HUES48 (cell line): ENCODE results near the gene PTPRN2.

Experiments used
- H3K27ac ChIP-seq: one replicate; pipeline ENCODE4 v1.7.0; 2013; ENCODE audit warnings: low read depth, low read length, inconsistent platforms
- H3K27me3 ChIP-seq: 2 replicates; pipeline ENCODE4 v1.6.1; 2013; ENCODE audit warnings: mild to moderate bottlenecking, low read length; ENCODE audit not compliant: control insufficient read depth, insufficient read depth
- H3K36me3 ChIP-seq: 2 replicates; pipeline ENCODE4 v1.6.1; 2013; ENCODE audit warnings: low read length; ENCODE audit not compliant: control insufficient read depth, insufficient read depth
- H3K4me1 ChIP-seq: 2 replicates; pipeline ENCODE4 v1.6.1; 2013; ENCODE audit warnings: mild to moderate bottlenecking, low read length; ENCODE audit not compliant: control insufficient read depth, insufficient read depth
- H3K4me3 ChIP-seq: 2 replicates; pipeline ENCODE4 v1.5.1; 2013; ENCODE audit warnings: mild to moderate bottlenecking, low read depth, low read length
- H3K9ac ChIP-seq: 2 replicates; pipeline ENCODE4 v1.6.1; 2013; ENCODE audit warnings: mild to moderate bottlenecking, low read depth, low read length, moderate library complexity
- H3K9me3 ChIP-seq: 2 replicates; pipeline ENCODE4 v1.6.1; 2013; ENCODE audit warnings: low read length; ENCODE audit not compliant: control insufficient read depth, insufficient read depth

The PTPRN2 gene

DNA sequence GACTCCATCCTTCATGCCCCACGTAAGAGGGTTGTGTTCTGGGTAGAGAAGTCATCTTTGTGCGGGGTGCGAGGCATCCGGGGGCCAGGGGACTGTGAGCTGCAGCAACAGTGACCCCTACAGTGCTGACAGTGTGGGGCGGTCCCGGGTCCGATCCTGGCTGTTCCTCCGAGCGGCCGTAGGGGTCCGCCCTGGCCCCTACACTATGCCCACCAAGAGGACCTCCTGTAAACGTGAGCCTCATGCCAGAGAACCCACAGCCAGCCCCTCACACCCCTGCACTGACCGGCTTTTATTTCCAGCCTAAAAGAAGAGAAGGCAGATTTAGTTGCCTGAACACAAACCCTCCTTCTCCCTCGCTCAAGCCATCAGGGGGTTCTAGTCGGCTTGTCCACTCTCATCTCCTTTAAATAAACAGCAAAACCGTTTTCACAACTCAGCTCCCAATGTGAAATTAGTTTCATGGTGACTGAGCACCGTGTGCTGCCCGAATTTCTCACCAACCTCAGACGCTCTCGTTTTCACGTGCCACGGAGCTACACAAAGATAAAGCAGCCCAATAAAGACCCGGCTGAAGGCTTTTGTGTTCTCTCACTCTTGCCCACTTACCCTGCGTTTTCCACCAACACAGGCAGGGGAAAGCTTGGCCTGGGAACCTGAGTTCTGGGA lies 588.6 kb downstream of the PTPRN2 start:
- no peaks in the 10 kb centered on the region for H3K27me3 ChIP-seq
- H3K27ac ChIP-seq = no peak overlapping the region
- no peak overlapping the region for H3K4me3 ChIP-seq
- H3K4me1 ChIP-seq = peaks cover 6% of the 10 kb centered on the region
- no peak overlapping the region for H3K9ac ChIP-seq
- H3K36me3 ChIP-seq = no peaks in the 10 kb centered on the region
- H3K9me3 ChIP-seq = no peaks in the 10 kb centered on the region

DNA sequence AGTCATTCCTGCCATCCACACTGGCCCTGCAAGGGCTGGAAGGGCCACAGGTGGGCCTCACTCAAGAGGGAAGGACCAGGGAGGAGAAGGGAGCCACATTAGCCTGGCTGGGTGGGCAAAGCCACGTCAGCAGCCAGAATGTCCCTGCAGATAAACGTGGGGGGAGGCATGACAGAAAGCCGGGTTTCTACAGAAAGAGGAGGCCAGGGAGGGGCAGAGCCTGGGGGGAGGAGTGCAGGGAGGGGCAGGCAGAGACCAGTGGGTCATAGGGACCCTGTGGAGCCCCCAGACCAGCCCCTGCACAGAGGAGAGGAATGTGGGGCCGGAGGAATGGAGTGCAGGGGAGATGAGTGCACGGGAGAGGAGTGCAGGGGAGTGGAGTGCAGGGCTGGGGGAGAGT lies 590.2 kb downstream of the PTPRN2 start:
- no peak overlapping the region for H3K9ac ChIP-seq
- H3K36me3 ChIP-seq = no peaks in the 10 kb centered on the region
- H3K4me3 ChIP-seq = no peak overlapping the region
- H3K27me3 ChIP-seq = no peaks in the 10 kb centered on the region
- H3K27ac ChIP-seq = no peak overlapping the region
- H3K4me1 ChIP-seq = 0 out of 2 replicates have a peak, but pooled peaks cover 2% of the 10 kb centered on the region
- no peaks in the 10 kb centered on the region for H3K9me3 ChIP-seq

DNA sequence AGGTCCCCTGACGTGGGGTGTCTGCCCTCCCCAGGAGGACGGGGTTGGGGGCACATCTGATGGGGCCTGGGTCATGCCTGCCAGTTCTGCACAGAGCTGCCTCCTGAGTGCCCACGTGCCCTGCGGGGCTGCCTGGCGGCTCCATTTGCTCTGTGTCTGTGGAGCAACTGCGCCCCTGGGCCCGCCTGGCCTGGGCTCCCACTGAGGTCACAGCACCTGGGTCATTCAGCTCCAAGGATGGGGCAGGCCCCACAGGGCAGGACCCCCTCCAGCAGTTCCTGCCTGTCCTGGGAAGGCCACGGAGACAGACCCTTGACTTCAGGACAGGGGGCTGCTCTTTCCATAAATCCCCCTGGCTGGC lies 590.6 kb downstream of the PTPRN2 start:
- no peaks in the 10 kb centered on the region for H3K36me3 ChIP-seq
- H3K4me3 ChIP-seq = no peak overlapping the region
- no peaks in the 10 kb centered on the region for H3K9me3 ChIP-seq
- H3K27ac ChIP-seq = no peak overlapping the region
- H3K27me3 ChIP-seq = no peaks in the 10 kb centered on the region
- 0 out of 2 replicates have a peak, but pooled peaks cover 2% of the 10 kb centered on the region for H3K4me1 ChIP-seq
- no peak overlapping the region for H3K9ac ChIP-seq

DNA sequence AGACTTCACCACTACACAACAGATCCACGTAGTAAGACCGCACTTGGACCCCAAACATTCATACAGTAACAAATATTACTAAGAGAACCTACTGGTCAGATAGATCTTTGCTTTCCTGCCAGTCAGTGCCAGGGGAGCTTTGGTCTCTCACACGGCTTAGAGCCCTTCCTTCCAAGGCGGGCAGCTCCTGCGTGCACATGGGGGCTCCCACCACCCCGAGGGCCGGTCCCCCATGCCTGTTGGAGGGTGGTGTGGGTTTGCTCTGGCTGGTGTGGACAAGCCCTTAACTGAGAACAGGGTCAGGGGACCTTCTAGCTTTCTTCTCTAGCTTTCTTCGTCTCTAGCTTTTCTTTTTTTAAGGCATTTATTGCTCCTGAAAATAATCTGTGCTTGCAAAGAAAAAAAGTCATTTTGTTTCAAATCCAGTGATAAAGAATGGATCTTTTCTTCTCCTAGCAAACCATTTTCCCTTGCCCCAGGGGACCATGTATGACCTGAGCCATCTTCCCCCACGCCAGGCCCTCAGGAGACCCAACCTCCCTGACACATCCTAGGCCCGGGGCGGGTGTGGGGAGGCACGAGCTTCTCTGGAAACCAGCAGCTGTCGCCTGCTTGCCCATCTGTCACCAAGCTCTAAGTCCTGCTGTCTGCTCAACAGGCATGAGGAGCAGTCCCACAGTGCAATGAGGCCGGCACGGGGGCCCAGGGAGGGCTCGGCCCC lies 591.1 kb downstream of the PTPRN2 start:
- no peaks in the 10 kb centered on the region for H3K9me3 ChIP-seq
- H3K36me3 ChIP-seq = no peaks in the 10 kb centered on the region
- H3K9ac ChIP-seq = no peak overlapping the region
- H3K4me3 ChIP-seq = no peak overlapping the region
- 0 out of 2 replicates have a peak, but pooled peaks cover 2% of the 10 kb centered on the region for H3K4me1 ChIP-seq
- no peak overlapping the region for H3K27ac ChIP-seq
- no peaks in the 10 kb centered on the region for H3K27me3 ChIP-seq

- Histone ChIP-seq H3K27ac (no peak overlapping the region), H3K4me3 (no peak overlapping the region), H3K27me3 (no peaks in the 10 kb centered on the region), H3K4me1 (no peaks in the 10 kb centered on the region), H3K9me3 (no peaks in the 10 kb centered on the region), H3K9ac (no peak overlapping the region), H3K36me3 (no peaks in the 10 kb centered on the region)
Measured at GRCh38 chr7:157995815-157996214, 591.8 kb downstream of the PTPRN2 start.

DNA sequence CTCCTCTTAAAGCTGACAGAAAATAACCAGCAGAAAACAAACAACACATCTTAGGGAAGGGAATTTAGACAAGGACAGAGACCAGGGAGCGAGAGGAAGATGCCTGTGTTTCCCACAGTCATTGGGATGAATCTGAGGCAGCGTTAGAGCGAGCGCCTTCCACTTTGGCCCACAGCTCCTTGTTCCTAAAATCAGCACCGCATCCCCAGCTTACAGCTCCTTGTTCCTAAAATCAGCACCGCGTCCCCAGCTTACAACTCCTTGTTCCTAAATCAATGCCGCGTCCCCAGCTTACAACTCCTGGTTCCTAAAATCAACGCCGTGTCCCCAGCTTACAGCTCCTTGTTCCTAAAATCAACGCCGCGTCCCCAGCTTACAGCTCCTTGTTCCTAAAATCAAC lies 593.3 kb downstream of the PTPRN2 start:
- no peaks in the 10 kb centered on the region for H3K27me3 ChIP-seq
- H3K9ac ChIP-seq = no peak overlapping the region
- no peaks in the 10 kb centered on the region for H3K4me1 ChIP-seq
- H3K27ac ChIP-seq = no peak overlapping the region
- no peak overlapping the region for H3K4me3 ChIP-seq
- H3K36me3 ChIP-seq = no peaks in the 10 kb centered on the region
- H3K9me3 ChIP-seq = no peaks in the 10 kb centered on the region

DNA sequence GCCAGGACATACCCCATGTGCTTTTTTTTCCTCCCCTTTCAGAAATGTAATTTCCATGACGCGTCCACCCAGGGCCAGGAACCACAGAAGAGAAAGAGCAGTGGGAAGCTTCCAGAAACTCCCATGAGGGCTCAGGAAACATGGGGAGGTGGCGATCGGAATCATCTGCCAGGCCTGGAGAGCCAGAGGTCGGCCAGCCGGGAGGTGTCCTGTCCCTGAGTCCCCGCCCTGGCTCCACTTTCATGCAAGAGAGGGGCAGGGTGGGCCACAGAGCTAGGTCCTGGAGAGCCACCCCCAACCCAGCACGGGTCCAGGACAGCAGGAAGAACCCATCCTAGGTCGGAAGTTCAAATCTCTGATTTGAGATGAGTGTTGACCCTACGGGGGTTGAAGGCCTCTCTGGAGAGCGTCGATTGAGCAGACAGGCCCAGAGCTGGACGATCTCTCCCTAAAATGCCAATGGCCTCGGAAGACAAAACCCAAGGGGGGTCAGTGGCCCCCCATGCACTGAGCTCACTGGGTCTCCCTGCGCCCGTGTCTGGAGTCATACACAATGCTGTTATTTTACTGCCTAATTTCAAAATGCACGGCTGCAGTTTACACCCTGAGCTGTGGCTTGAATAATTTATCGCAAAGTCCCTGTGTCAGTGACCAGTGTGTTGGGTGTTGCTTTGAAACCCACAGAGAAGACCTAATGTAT lies 594.1 kb downstream of the PTPRN2 start:
- H3K4me1 ChIP-seq = no peaks in the 10 kb centered on the region
- H3K9me3 ChIP-seq = no peaks in the 10 kb centered on the region
- H3K36me3 ChIP-seq = no peaks in the 10 kb centered on the region
- H3K9ac ChIP-seq = no peak overlapping the region
- H3K27ac ChIP-seq = no peak overlapping the region
- H3K27me3 ChIP-seq = no peaks in the 10 kb centered on the region
- no peak overlapping the region for H3K4me3 ChIP-seq

GRCh38 chr7:157992511-157993160 lies 595.0 kb downstream of the PTPRN2 start:
- Histone ChIP-seq H3K9me3 (no peaks in the 10 kb centered on the region), H3K27me3 (no peaks in the 10 kb centered on the region), H3K36me3 (no peaks in the 10 kb centered on the region), H3K9ac (no peak overlapping the region), H3K27ac (no peak overlapping the region), H3K4me3 (no peak overlapping the region), H3K4me1 (no peaks in the 10 kb centered on the region)

DNA sequence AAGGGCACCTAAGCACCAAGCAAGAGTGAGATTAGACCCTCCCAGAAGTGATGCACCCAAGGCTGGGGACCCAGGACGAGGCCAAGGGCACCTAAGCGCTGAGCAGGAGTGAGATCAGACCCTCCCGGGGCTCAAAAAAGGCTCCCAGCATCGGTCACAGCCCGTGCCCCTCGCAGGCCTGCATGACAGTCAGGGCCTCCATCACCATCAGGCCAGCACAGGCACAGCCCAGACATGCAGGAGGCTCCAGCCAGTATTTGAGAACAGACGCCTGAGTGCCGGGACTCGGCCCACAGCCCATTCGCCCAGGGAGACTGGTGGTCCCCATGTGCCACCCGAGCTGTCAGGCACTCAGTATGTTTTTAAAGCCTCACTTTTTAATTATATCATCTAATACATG lies 595.9 kb downstream of the PTPRN2 start:
- Histone ChIP-seq H3K27me3 (no peaks in the 10 kb centered on the region), H3K9ac (no peak overlapping the region), H3K9me3 (no peaks in the 10 kb centered on the region)

GRCh38 chr7:157991351-157991750 lies 596.3 kb downstream of the PTPRN2 start:
- Histone ChIP-seq H3K27ac (no peak overlapping the region), H3K4me3 (no peak overlapping the region), H3K4me1 (no peaks in the 10 kb centered on the region), H3K27me3 (no peaks in the 10 kb centered on the region), H3K9me3 (no peaks in the 10 kb centered on the region), H3K36me3 (no peaks in the 10 kb centered on the region), H3K9ac (no peak overlapping the region)

More for the DNA sequence above, 595.9 kb downstream of the PTPRN2 start:
- Histone ChIP-seq H3K4me3 (no peak overlapping the region), H3K27ac (no peak overlapping the region), H3K4me1 (no peaks in the 10 kb centered on the region), H3K36me3 (no peaks in the 10 kb centered on the region)

DNA sequence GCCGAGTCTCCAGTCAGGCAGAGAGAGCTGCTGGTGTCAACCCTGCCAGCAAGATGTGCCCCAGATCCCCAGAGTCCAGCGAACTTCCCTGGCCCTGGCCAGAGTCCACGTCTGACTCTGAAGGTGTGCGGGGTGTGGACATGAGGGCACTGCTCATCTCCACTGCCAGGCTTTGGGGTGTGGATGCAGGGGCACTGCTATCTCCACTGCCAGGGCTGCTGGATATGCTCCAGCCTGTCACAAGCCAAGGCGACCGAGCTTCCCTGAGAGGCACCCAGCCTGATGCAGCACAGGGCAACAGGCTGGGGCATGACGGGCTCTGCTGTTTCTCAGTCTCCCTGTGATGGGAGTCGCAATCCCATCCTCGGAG lies 596.8 kb downstream of the PTPRN2 start:
- Histone ChIP-seq H3K27me3 (no peaks in the 10 kb centered on the region), H3K4me1 (no peaks in the 10 kb centered on the region), H3K36me3 (no peaks in the 10 kb centered on the region), H3K9ac (no peak overlapping the region), H3K4me3 (no peak overlapping the region), H3K9me3 (no peaks in the 10 kb centered on the region), H3K27ac (no peak overlapping the region)
